GM19193 (cell line): ENCODE measurements around the gene TSPO2.

ENCODE experiments used
- POLR2A ChIP-seq: IDR thresholded peaks from 4 replicates; pipeline ENCODE4 v1.6.1; 2011; ENCODE audit not compliant: insufficient read depth, insufficient read length; ENCODE audit errors: extremely low read depth

TSPO2 gene

GRCh38 chr6:41059556-41059955 is 17.3 kb downstream of the TSPO2 start:
- no peak for TF ChIP-seq POLR2A

GRCh38 chr6:41061196-41061726 is 19.0 kb downstream of the TSPO2 start:
- no peak for TF ChIP-seq POLR2A

GRCh38 chr6:41062056-41062455 is 19.8 kb downstream of the TSPO2 start:
- no peak for TF ChIP-seq POLR2A

GRCh38 chr6:41063884-41064285 is 21.6 kb downstream of the TSPO2 start:
- TF ChIP-seq POLR2A = no peak

GRCh38 chr6:41064841-41065240 is 22.6 kb downstream of the TSPO2 start:
- no peak for TF ChIP-seq POLR2A

DNA sequence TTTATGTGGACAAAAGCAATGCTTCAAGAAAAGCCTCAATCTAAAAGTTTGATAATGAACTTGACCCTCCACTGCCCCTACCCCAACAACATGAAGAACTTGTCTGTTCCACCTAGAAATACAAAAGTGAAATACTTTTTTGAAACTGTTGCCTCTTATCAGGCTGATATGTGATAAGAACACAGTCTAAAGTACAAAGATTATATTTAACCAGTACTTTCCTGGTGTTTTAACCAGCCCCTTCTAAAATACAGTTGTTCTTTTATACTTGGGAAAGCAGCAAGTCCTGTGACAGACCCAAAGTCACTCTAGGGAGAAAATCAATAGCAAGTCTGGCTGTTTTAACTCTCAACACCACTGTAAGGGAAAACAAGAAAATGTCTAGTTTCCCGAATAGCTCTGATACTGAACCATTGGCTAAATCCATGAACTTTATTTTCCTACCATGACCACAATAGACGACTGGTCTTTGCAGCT is 23.3 kb downstream of the TSPO2 start:
- no peak for TF ChIP-seq POLR2A

- no peak for TF ChIP-seq POLR2A
Measured at GRCh38 chr6:41066867-41067304, 24.6 kb downstream of the TSPO2 start.

GRCh38 chr6:41071501-41071922 is 29.2 kb downstream of the TSPO2 start:
- TF ChIP-seq POLR2A = no peak

- peak; percentile 67 for TF ChIP-seq POLR2A
Measured at GRCh38 chr6:41071923-41072835, 29.9 kb downstream of the TSPO2 start, which contains the start of gene OARD1. Gene OARD1, minus strand, starts transcription at chr6:41072356. Its CDS starts 722 bp downstream, at chr6:41071634.

- no peak for TF ChIP-seq POLR2A
Measured at GRCh38 chr6:41072836-41073202, 30.6 kb downstream of the TSPO2 start, which contains the start of gene NFYA. Gene NFYA, plus strand, starts transcription at chr6:41072974. Its CDS starts 6,116 bp downstream, at chr6:41079090.

DNA sequence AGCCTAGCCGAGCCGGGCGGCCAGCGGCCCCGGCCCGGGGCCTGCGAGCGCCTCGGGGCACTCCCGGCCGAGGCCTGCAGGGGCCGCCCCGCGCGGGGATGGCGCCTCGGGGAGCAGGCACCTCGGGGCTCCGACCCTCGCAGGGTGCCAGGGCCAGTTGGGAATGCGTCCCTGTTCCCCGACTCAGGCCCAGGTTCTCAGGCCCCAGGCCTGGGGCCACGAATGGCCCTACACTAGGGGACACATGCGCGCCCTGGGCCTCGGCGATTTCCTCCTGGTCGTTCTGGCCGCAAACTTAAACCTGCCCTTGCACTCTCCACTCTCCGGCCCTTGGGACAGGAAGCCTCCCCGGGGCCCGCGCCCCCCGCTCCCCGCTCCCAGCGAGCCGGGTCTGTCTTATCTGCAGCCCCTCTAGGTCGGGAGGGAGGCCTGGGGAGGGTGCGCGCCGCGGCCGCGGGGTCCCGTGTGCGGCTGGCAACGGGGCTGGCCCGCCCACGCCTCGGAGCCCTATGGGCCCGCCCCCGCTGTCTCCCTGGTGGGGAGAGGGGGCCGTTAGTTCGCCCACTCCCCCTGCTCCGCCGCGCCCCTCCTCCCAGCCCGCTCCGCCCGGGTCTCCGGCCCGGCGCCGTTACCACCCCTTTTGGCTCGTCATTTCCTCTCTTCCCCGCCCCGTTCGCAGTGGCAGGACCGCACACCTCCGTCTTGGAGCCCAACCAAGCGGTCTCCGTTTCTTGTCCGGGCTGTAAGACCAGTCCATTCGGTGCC is 31.1 kb downstream of the TSPO2 start:
- peak; percentile 84 for TF ChIP-seq POLR2A

DNA sequence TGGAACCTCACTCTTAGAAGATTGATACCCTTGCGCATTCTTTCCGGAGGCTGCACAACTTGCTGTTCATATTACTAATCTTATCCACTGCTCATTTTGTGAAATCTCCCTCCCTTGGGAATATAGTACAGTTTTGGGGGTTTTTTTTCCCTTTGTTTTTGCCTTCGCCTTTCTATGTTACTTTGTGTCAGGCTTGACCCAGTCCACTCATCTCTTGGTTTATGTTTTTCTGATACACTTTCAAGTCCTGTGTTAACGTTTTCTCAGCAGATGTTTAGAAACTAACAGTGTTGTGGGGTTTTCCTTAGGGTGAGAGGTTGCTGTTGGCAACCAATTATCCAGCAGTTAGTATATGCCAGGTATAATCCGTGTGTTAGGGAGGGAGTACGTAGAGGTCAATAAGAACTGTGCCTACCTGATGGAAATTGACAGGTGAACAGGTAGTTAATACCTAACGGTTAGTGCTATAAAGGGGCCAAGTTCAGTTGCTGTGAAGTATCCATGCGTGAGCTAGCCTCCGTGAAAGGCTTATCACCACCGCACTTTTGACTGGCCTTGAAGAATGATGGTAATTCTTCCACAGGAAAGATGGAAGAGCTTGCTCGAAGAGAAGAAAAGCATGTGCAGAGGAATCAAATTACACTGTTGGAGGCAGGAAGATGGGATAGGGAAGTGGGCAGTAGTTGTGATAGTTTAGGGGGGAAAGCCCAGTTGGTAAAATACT is 31.9 kb downstream of the TSPO2 start:
- TF ChIP-seq POLR2A = no peak

- TF ChIP-seq POLR2A = no peak
Measured at GRCh38 chr6:41074692-41075436, 32.6 kb downstream of the TSPO2 start.
